MM.1S (cell line): ENCODE results near the gene DTYMK.

Experiments
- DNase-seq: peaks from one replicate; pipeline ENCODE4 v3.0.0-alpha.2; 2015
- H2AFZ ChIP-seq: fragments of 300-600 bp; sonication (generic); 2 replicates; pipeline ENCODE4 v1.6.0; 2016; ENCODE audit warnings: antibody characterized with exemption, low read length
- H3F3A ChIP-seq: fragments of 300-600 bp; sonication (generic); 2 replicates; pipeline ENCODE4 v1.6.1; 2016; ENCODE audit warnings: mild to moderate bottlenecking, antibody characterized with exemption, low read length, moderate library complexity, mixed read lengths; ENCODE audit not compliant: insufficient read depth
- H3K27ac ChIP-seq: fragments of 300-600 bp; sonication (generic); 2 replicates; pipeline ENCODE4 v1.5.1; 2016; ENCODE audit warnings: mild to moderate bottlenecking, low read length
- H3K27me3 ChIP-seq: fragments of 300-600 bp; sonication (generic); replicated peaks from 2 replicates; pipeline ENCODE4 v1.6.0; 2016; ENCODE audit warnings: low read length; ENCODE audit not compliant: insufficient read depth
- H3K36me3 ChIP-seq: fragments of 300-600 bp; sonication (generic); replicated peaks from 2 replicates; pipeline ENCODE4 v1.6.1; 2016; ENCODE audit warnings: mild to moderate bottlenecking, low read length, mixed read lengths; ENCODE audit not compliant: insufficient read depth
- H3K4me1 ChIP-seq: fragments of 300-600 bp; sonication (generic); 2 replicates; pipeline ENCODE4 v1.6.1; 2016; ENCODE audit warnings: low read length, mixed read lengths
- H3K4me2 ChIP-seq: fragments of 300-600 bp; sonication (generic); 2 replicates; pipeline ENCODE4 v1.6.0; 2016; ENCODE audit warnings: low read depth, low read length
- H3K4me3 ChIP-seq: fragments of 300-600 bp; sonication (generic); 2 replicates; pipeline ENCODE4 v1.5.1; 2016; ENCODE audit warnings: low read length, mixed read lengths
- H3K79me2 ChIP-seq: fragments of 300-600 bp; sonication (generic); 2 replicates; pipeline ENCODE4 v1.6.1; 2016; ENCODE audit warnings: mixed run types, low read length, mixed read lengths
- H3K9ac ChIP-seq: fragments of 300-600 bp; sonication (generic); 2 replicates; pipeline ENCODE4 v1.6.1; 2016; ENCODE audit warnings: low read length, mixed read lengths
- H3K9me2 ChIP-seq: fragments of 300-600 bp; sonication (generic); replicated peaks from 2 replicates; pipeline ENCODE4 v1.6.1; 2016; ENCODE audit warnings: mild to moderate bottlenecking, low read length, mixed read lengths; ENCODE audit not compliant: insufficient read depth
- H3K9me3 ChIP-seq: fragments of 300-600 bp; sonication (generic); replicated peaks from 2 replicates; pipeline ENCODE4 v1.6.1; 2016; ENCODE audit warnings: mild to moderate bottlenecking, low read length, mixed read lengths; ENCODE audit not compliant: insufficient read depth
- H4K20me1 ChIP-seq: fragments of 300-600 bp; sonication (generic); 2 replicates; pipeline ENCODE4 v1.6.1; 2016; ENCODE audit warnings: mild to moderate bottlenecking, low read length, moderate library complexity, mixed read lengths; ENCODE audit not compliant: insufficient read depth
- EZH2 ChIP-seq: fragments of 300-600 bp; sonication (generic); optimal IDR thresholded peaks from 2 replicates; pipeline ENCODE3; 2017; ENCODE audit warnings: low read depth, mild to moderate bottlenecking, antibody characterized with exemption, low read length, mixed read lengths
- EZH2phosphoT487 ChIP-seq: fragments of 300-600 bp; sonication (generic); IDR thresholded peaks from 2 replicates; pipeline ENCODE4 v1.6.1; 2018; ENCODE audit warnings: antibody characterized with exemption, low read length
- TF ChIP-seq, protein P1 (sequence below): fragments of 300-600 bp; sonication (generic); IDR thresholded peaks from 2 replicates; pipeline ENCODE4 v1.5.1; 2016; ENCODE audit warnings: antibody characterized with exemption, low read length, mixed read lengths

The DTYMK gene

DNA sequence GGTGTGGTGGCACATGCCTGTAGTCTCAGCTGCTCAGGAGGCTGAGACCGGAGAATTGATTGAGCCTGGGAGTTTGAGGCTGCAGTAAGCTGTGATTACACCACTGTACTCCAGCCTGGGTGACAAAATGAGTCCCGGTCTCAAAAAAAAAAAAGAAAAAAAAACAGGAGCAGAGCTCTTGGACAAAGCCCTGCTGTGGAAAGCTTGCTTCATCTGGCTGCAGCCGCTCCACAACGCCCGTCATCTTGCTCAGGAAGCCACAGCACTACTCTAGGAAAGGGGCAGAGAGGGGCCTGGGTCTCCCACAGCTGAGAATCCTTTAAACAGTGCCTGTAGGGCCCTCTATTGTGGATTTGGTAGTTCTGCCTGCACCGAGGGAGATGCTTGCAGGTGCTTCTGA is 38.2 kb downstream of the DTYMK start:
- H3K9ac ChIP-seq: no peak overlapping the region
- no peaks in the 10 kb centered on the region for H3K4me1 ChIP-seq
- no peak overlapping the region for H3K4me2 ChIP-seq
- no peak overlapping the region for H3K27ac ChIP-seq
- no peaks in the 10 kb centered on the region for H3K9me3 ChIP-seq
- no peaks in the 10 kb centered on the region for H3K9me2 ChIP-seq
- no peak for DNase-seq
- H3F3A ChIP-seq: no peaks in the 10 kb centered on the region
- H3K36me3 ChIP-seq: no peaks in the 10 kb centered on the region; the same call in 1 of the 2 replicates
- H3K4me3 ChIP-seq: no peak overlapping the region
- H4K20me1 ChIP-seq: no peaks in the 10 kb centered on the region
- H2AFZ ChIP-seq: no peak overlapping the region
- no peaks in the 10 kb centered on the region for H3K27me3 ChIP-seq
- H3K79me2 ChIP-seq: peaks cover 64% of the 10 kb centered on the region
- TF ChIP-seq EZH2phosphoT487: no peak
- TF ChIP-seq EZH2: no peak
- TF ChIP-seq, protein P1, sequence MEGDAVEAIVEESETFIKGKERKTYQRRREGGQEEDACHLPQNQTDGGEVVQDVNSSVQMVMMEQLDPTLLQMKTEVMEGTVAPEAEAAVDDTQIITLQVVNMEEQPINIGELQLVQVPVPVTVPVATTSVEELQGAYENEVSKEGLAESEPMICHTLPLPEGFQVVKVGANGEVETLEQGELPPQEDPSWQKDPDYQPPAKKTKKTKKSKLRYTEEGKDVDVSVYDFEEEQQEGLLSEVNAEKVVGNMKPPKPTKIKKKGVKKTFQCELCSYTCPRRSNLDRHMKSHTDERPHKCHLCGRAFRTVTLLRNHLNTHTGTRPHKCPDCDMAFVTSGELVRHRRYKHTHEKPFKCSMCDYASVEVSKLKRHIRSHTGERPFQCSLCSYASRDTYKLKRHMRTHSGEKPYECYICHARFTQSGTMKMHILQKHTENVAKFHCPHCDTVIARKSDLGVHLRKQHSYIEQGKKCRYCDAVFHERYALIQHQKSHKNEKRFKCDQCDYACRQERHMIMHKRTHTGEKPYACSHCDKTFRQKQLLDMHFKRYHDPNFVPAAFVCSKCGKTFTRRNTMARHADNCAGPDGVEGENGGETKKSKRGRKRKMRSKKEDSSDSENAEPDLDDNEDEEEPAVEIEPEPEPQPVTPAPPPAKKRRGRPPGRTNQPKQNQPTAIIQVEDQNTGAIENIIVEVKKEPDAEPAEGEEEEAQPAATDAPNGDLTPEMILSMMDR: no peak

DNA sequence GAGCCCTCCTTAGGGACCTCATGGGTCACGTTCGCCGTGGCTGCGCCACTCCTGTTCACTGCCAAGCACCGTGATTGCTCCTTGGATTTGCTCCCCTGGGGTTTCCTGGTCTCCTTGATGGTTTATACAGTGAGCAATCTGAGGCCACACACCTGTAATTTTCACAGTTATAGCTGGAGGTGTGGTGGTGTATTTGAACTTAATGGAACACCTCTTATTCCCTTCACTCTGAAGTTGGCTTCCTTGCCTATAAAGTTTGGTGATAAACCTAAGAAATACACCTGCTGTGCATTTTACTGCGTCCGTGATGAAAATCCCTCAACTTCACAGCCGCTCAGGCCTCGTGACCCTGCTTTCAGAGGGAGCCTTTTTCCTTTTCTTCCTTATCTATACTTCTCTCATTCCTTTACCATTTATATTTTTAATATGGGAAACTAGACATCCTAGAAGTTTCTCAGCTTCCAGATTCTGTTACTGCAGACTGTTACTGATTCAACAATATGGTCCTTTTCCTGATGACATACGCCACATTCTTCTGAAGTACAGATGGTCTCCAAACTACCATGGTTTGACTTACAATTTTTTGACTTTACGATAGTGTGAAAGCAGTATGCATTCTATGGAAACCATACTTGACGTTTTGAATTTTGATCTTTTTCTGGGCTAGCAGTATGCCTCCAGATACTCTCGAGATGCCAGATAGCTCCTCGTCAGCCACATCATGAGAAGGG is 40.5 kb downstream of the DTYMK start:
- Histone ChIP-seq H4K20me1 (no peaks in the 10 kb centered on the region), H3K4me3 (no peak overlapping the region), H3K9me2 (no peaks in the 10 kb centered on the region), H3K4me2 (no peak overlapping the region), H3F3A (no peaks in the 10 kb centered on the region), H3K36me3 (no peaks in the 10 kb centered on the region), H3K4me1 (peaks cover 7% of the 10 kb centered on the region; the same call in 1 of the 2 replicates), H3K27me3 (no peaks in the 10 kb centered on the region), H3K9ac (no peak overlapping the region), H3K27ac (no peak overlapping the region), H2AFZ (no peak overlapping the region), H3K79me2 (peaks cover 81% of the 10 kb centered on the region), H3K9me3 (no peaks in the 10 kb centered on the region)
- TF ChIP-seq EZH2phosphoT487 (no peak), EZH2 (no peak)
- TF ChIP-seq, protein P1: no peak
- no peak for DNase-seq

DNA sequence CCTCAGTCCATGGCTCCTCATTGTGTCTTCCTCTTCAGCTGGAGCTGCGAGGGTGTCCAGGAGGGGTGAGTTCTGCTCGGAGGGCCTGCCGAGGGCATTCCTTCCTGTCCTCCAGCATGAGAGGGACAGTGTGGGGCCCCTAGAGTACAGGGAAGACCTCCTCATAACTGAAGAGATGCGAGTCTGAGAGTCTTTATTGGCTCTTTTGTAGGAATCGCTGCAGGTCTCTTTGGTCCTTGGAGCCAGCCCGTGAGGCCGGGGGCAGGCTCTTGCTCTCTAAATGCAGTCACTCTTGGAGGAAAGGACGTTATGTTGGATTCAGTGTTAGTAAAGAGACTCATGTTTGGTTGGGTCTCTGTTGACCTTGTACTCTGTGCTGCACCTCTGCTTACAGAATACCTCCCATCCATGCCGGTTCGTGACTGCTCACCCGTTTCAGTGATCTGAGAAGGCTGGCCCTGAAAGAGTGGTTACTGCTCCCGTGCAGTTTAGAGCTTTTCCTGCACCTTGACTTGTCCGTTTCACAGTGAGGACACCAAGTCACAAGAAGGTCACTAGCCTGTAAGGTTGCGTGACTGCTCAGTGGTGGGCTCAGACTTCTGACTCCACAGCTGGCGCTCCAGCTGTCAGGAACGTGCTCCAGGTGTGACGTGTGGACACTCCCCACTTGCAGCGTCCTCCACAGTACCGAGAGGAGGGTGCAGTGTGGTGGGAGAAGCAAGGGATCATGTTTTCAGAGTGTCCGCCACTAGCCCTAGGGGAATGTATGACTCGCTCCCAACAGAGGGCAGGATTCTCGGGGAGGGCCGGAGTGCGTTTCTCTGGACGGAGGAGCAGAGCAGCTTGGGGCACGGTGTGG is 41.3 kb downstream of the DTYMK start:
- no peak overlapping the region for H3K27ac ChIP-seq
- DNase-seq: no peak
- peaks cover 7% of the 10 kb centered on the region; the same call in 1 of the 2 replicates for H3K4me1 ChIP-seq
- no peak overlapping the region for H2AFZ ChIP-seq
- no peaks in the 10 kb centered on the region for H3K36me3 ChIP-seq
- H3K9ac ChIP-seq: no peak overlapping the region
- no peaks in the 10 kb centered on the region for H4K20me1 ChIP-seq
- H3K4me3 ChIP-seq: no peak overlapping the region
- H3K4me2 ChIP-seq: no peak overlapping the region
- TF ChIP-seq EZH2phosphoT487 (no peak), EZH2 (no peak)
- TF ChIP-seq, protein P1: no peak
- H3F3A ChIP-seq: no peaks in the 10 kb centered on the region
- peaks cover 84% of the 10 kb centered on the region for H3K79me2 ChIP-seq
- H3K9me2 ChIP-seq: no peaks in the 10 kb centered on the region
- H3K9me3 ChIP-seq: no peaks in the 10 kb centered on the region
- H3K27me3 ChIP-seq: no peaks in the 10 kb centered on the region
